NT2/D1 (cell line): ENCODE results near the gene TSG101.

Experiments used
- SUZ12 ChIP-seq: IDR thresholded peaks from 2 replicates; pipeline ENCODE4 v1.6.1; 2011; ENCODE audit not compliant: insufficient read length, insufficient read depth; ENCODE audit errors: extremely low read depth
- YY1 ChIP-seq: IDR thresholded peaks from 2 replicates; pipeline ENCODE4 v1.6.1; 2011; ENCODE audit not compliant: insufficient read length, insufficient read depth
- ZNF274 ChIP-seq: IDR thresholded peaks from 2 replicates; pipeline ENCODE4 v1.6.1; 2011; ENCODE audit warnings: mild to moderate bottlenecking, low read depth, low read length

DNA sequence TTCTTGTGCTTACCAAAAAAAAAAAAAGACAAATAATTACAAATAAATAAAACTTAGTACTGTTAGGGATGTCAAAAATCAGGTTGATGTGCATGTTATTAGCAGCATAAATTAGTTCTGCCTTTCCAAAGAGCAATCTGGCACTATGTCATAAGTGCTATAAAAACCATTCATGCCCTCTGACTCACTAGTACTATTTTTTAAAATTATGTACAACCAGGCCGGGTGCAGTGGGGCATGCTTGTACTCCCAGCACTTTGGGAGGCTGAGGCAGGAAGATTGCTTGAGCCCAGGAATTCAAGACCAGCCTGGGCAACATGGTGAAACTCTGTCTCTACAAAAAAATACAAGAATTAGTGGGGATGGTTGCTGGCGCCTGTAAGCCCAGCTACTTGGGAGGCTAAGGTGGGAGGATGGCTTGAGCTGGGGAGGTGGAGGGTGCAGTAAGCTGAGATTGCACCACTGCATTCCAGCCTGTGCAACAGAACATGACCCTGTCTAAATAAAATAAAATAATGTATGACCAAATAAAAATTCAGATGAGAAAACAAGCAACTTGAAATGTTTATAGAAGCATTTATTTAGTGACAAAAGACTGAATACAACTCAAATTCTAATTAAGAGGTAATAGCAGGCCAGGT is 36.5 kb upstream of the TSG101 start:
- TF ChIP-seq ZNF274 (no peak), YY1 (no peak), SUZ12 (no peak)
